K562 (cell line): ENCODE measurements around the gene CDC42SE2. TPM values are rescaled to one million over a fixed set of nuclear protein-coding genes. Genes with fewer than 3 reads are reported as not detected.

Experiments used
- ATAC-seq: fragments of 200-7000 bp; cut with Tn5 transposase; 3 replicates; pipeline ENCODE4 v1.9.1; 2020; ENCODE audit warnings: moderate library complexity
- BruUV-seq: library from RNA; stranded (reverse); fragments of 400-500 nt; replicated peaks from 2 replicates; lab custom pipeline; 2021; lab: Mats Ljungman, UMichigan
- CTCF ChIA-PET: fragments of 300-600 bp; formaldehyde crosslinking; extraction: SDS; loops from one replicate; lab custom pipeline; 2021; ENCODE audit warnings: low intra/inter-chr PET ratio; lab: Yijun Ruan, JAX
- POLR2A ChIA-PET: fragments of 300-600, 350-650 bp; sonication (Branson Sonifier 250); formaldehyde crosslinking; extraction: SDS; loops from one replicate; lab custom pipeline; 2021; ENCODE audit warnings: antibody characterized with exemption, inconsistent platforms; lab: Yijun Ruan, JAX
- DNase-seq, 4 experiments: peaks; one replicate each; pipeline versions ENCODE4 v3.0.0 to v3.0.0-alpha.2; 2011 to 2018; ENCODE audit warnings: low spot score in 3 of 4, mixed read lengths in 3 of 4; ENCODE audit errors: extremely low read depth in 1 of 4
- FAIRE-seq: peaks from 2 replicates; lab custom pipeline; 2011; peaks lifted over from hg19 to GRCh38; lab: Jason Lieb, UNC
- H2AFZ ChIP-seq: 2 replicates; pipeline ENCODE4 v1.6.0; 2011; ENCODE audit warnings: low read depth, low read length, control low read depth, inconsistent platforms
- H3K27ac ChIP-seq: fragments of 200-600 bp; 3 replicates; pipeline ENCODE4 v1.8.0; 2011; ENCODE audit warnings: low read depth, mild to moderate bottlenecking, control low read depth, inconsistent platforms, low read length, moderate library complexity, mixed read lengths; ENCODE audit errors: extremely low read depth
- H3K27me3 ChIP-seq, 2 experiments: fragments of 300-600 bp in 1 of 2; 2 replicates in 1 of 2; 3 replicates in 1 of 2; pipeline versions ENCODE4 v1.6.0 to v1.8.0; 2011; ENCODE audit warnings: inconsistent platforms in 2 of 2, low read length in 2 of 2, mild to moderate bottlenecking in 1 of 2, mixed read lengths in 1 of 2, moderate library complexity in 1 of 2; ENCODE audit not compliant: control insufficient read depth in 2 of 2, insufficient read depth in 2 of 2
- H3K36me3 ChIP-seq: fragments of 300-600 bp; 3 replicates; pipeline ENCODE4 v1.8.0; 2011; ENCODE audit warnings: mild to moderate bottlenecking, low read length, inconsistent platforms; ENCODE audit not compliant: control insufficient read depth, insufficient read depth
- H3K4me1 ChIP-seq, 2 experiments: fragments of 200-600 bp in 1 of 2; replicated peaks in 1 of 2; 2 replicates in 1 of 2; 3 replicates in 1 of 2; pipeline versions ENCODE4 v1.5.1 to v1.8.0; 2011; ENCODE audit warnings: inconsistent platforms in 2 of 2, low read length in 2 of 2, mild to moderate bottlenecking in 1 of 2, mixed read lengths in 1 of 2, moderate library complexity in 1 of 2; ENCODE audit not compliant: control insufficient read depth in 2 of 2, insufficient read depth in 2 of 2
- H3K4me2 ChIP-seq: 2 replicates; pipeline ENCODE4 v1.6.1; 2011; ENCODE audit warnings: low read length, control low read depth, inconsistent platforms, mixed read lengths; ENCODE audit not compliant: insufficient read depth
- H3K4me3 ChIP-seq: fragments of 200-600 bp; sonication (generic), shearing (Covaris generic); 2 replicates; pipeline ENCODE4 v1.5.1; 2016; ENCODE audit warnings: control low read depth, inconsistent platforms
- H3K79me2 ChIP-seq: fragments of 200-600 bp; 3 replicates; pipeline ENCODE4 v1.8.0; 2011; ENCODE audit warnings: low read length, inconsistent platforms; ENCODE audit not compliant: control insufficient read depth, insufficient read depth
- H3K9ac ChIP-seq, 2 experiments: 2 replicates each; pipeline versions ENCODE4 v1.6.0 to v1.6.1; 2011; ENCODE audit warnings: low read depth in 2 of 2, low read length in 2 of 2, control low read depth in 1 of 2, inconsistent platforms in 1 of 2, mild to moderate bottlenecking in 1 of 2, mixed read lengths in 1 of 2; ENCODE audit not compliant: insufficient read depth in 1 of 2
- H3K9me1 ChIP-seq: one replicate; pipeline ENCODE4 v1.6.0; 2011; ENCODE audit warnings: inconsistent platforms, mild to moderate bottlenecking, low read length, moderate library complexity; ENCODE audit not compliant: control insufficient read depth, insufficient read depth
- H3K9me3 ChIP-seq: replicated peaks from 2 replicates; pipeline ENCODE4 v1.5.1; 2011; ENCODE audit warnings: low read depth, low read length, inconsistent platforms; ENCODE audit not compliant: control insufficient read depth, insufficient read depth
- H4K20me1 ChIP-seq: replicated peaks from 2 replicates; pipeline ENCODE4 v1.6.1; 2011; ENCODE audit warnings: low read length, inconsistent platforms, mixed read lengths; ENCODE audit not compliant: control insufficient read depth, insufficient read depth
- AFF4 ChIP-seq: sonication (generic); formaldehyde crosslinking; IDR thresholded peaks from 2 replicates; pipeline ENCODE4 v1.8.0; 2023; ENCODE audit warnings: mild to moderate bottlenecking, missing genetic modification reagents
- CGGBP1 ChIP-seq: fragments of 250-450 bp; sonication (Bioruptor Pico); IDR thresholded peaks from 2 replicates; pipeline ENCODE4 v1.9.0; 2021; ENCODE audit warnings: mild to moderate bottlenecking
- MAFK ChIP-seq: IDR thresholded peaks from 2 replicates; pipeline ENCODE4 v1.6.1; 2011; ENCODE audit warnings: low read length, improper control_type of control experiment
- NEUROD1 ChIP-seq: fragments of 150-350 bp; IDR thresholded peaks from 2 replicates; pipeline ENCODE4 v1.6.1; 2014; ENCODE audit warnings: borderline replicate concordance, low read length, low read depth; ENCODE audit not compliant: partially characterized antibody
- NONO ChIP-seq, 2 experiments: fragments of 200-400 bp in 1 of 2; fragments of 450-650 bp in 1 of 2; formaldehyde crosslinking in 1 of 2; IDR thresholded peaks; 2 replicates each; pipeline ENCODE4 v1.6.1; 2017; ENCODE audit warnings: low read depth in 2 of 2, mild to moderate bottlenecking in 2 of 2, moderate library complexity in 2 of 2, low read length in 1 of 2
- WGBS: fragments of 100-300 bp; shearing (Covaris generic); methylation state at CpG from one replicate; pipeline ENCODE4 v1.1.6; 2016; ENCODE audit warnings: low coverage, mixed read lengths; ENCODE audit not compliant: insufficient coverage; ENCODE audit errors: missing lambda C conversion rate; 5-methylcytosine and 5-hydroxymethylcytosine counted together
- in situ Hi-C: fragments of 300-500 bp; cut with MboI; formaldehyde crosslinking; loops from 4 replicates; pipeline ENCODE4 v1.15.0; 2018; ENCODE audit warnings: inconsistent platforms, mixed read lengths
- intact Hi-C: fragments of 100-400 bp; cut with micrococcal nuclease; formaldehyde crosslinking; loops from 2 replicates; pipeline ENCODE4 v1.14.2; 2022
- polyA plus RNA-seq, 8 experiments: library from polyadenylated mRNA; depleted of rRNA in 4 of 8; stranded (reverse) in 5 of 8; unstranded in 3 of 8; fragments of >200 nt; fragmentation: Nextera tagmentation in 2 of 8; fragmentation: Illumina TruSeq in 1 of 8; extraction: Ambion mirVana in 2 of 8; extraction: Trizol in 1 of 8; gene quantifications; 2 replicates each; pipeline versions ENCODE4 v1.2.1 to v1.2.3, GENCODE V29; 2011 to 2014; ENCODE audit warnings: inconsistent platforms in 1 of 8, missing spikeins in 1 of 8
- total RNA-seq, 7 experiments: library from RNA; depleted of rRNA in 6 of 7; stranded (reverse); fragments of >200 nt in 6 of 7; fragmentation: Illumina TruSeq in 2 of 7; extraction: Trizol in 2 of 7; gene quantifications; 2 replicates each; pipeline versions ENCODE4 v1.2.1 to v1.2.3, GENCODE V29; 2011 to 2021; ENCODE audit warnings: low replicate concordance in 1 of 7

Gene CDC42SE2
- total and polyA plus RNA-seq, 9 of the 15 experiments (the other 6 are each of a cell fraction or from before 2014, with no cell fraction given): 24.8 to 44.3 (median 32.7) TPM

- POLR2A ChIA-PET: interaction anchor here (0.5 to 1.1 kb wide), 4 partner anchors 14 to 33 kb away, joined by 3 to 7 read pairs (median 4); no protein-coding TSS in a partner anchor
- Histone ChIP-seq H3K4me1 (peaks cover 2 to 4% of the 10 kb centered on the region in 2 experiments; a peak in 2 of 5 replicates), H3K9me1 (no peaks in the 10 kb centered on the region), H3K4me3 (no peak overlapping the region), H3K4me2 (no peak overlapping the region), H3K27me3 (peaks cover 0 to 5% of the 10 kb centered on the region in 2 experiments; a peak in 1 of 5 replicates), H3K9ac (no peak overlapping the region), H4K20me1 (no peaks in the 10 kb centered on the region), H3K36me3 (no peaks in the 10 kb centered on the region), H3K79me2 (no peaks in the 10 kb centered on the region), H3K9me3 (no peaks in the 10 kb centered on the region), H2AFZ (no peak overlapping the region), H3K27ac (no peak overlapping the region)
- TF ChIP-seq MAFK: no peak
- no peak for TF ChIP-seq NEUROD1
- no peak for TF ChIP-seq CGGBP1 (CRISPR knock-in tag)
- TF ChIP-seq NONO (IDR thresholded peaks at IDR 0.05; ENCODE audit: low read depth in 2 of 2, low read length in 1 of 2): no peak
- TF ChIP-seq AFF4 (CRISPR knock-in tag): no peak
- ATAC-seq (no peak), DNase-seq (no peak), FAIRE-seq (no peak)
- no TSS peak for BruUV-seq
- in situ Hi-C loops: no loop called here
- intact Hi-C loops: no loop called here
- WGBS: 29% methylated on average over 9 of the region's 10 CpGs
- CTCF ChIA-PET: no interaction called here
Observed at GRCh38 chr5:131221008-131221703, 42.7 kb upstream of the CDC42SE2 start.
